Endodermal cell (in vitro differentiated cells): ENCODE results near the gene PLA2R1. TPM values are rescaled to one million over a fixed set of nuclear protein-coding genes. Genes with fewer than 3 reads are reported as not detected.

Experiments
- DNase-seq: peaks from one replicate; pipeline ENCODE4 v3.0.0-alpha.2; 2017
- H3K27ac ChIP-seq: 2 replicates; pipeline ENCODE4 v1.5.1; 2013; ENCODE audit warnings: mild to moderate bottlenecking, low read depth, low read length, moderate library complexity
- H3K27me3 ChIP-seq: 2 replicates; pipeline ENCODE4 v1.6.1; 2013; ENCODE audit warnings: mild to moderate bottlenecking, low read length, moderate library complexity; ENCODE audit not compliant: insufficient read depth, control insufficient read depth, poor library complexity, severe bottlenecking
- H3K36me3 ChIP-seq: 2 replicates; pipeline ENCODE4 v1.7.0; 2013; ENCODE audit warnings: mild to moderate bottlenecking, low read length, moderate library complexity; ENCODE audit not compliant: control insufficient read depth, insufficient read depth
- H3K4me1 ChIP-seq: one replicate; pipeline ENCODE4 v1.7.0; 2013; ENCODE audit warnings: low read length; ENCODE audit not compliant: control insufficient read depth, insufficient read depth
- H3K4me3 ChIP-seq: 2 replicates; pipeline ENCODE4 v1.5.1; 2013; ENCODE audit warnings: mild to moderate bottlenecking, low read length, moderate library complexity
- H3K9ac ChIP-seq: 2 replicates; pipeline ENCODE4 v1.6.1; 2013; ENCODE audit warnings: mild to moderate bottlenecking, low read length, moderate library complexity; ENCODE audit not compliant: poor library complexity, severe bottlenecking; ENCODE audit errors: extremely low read depth
- H3K9me3 ChIP-seq: 2 replicates; pipeline ENCODE4 v1.6.1; 2013; ENCODE audit warnings: mild to moderate bottlenecking, low read length, moderate library complexity; ENCODE audit not compliant: control insufficient read depth
- H3K27ac Mint-ChIP-seq: 2 replicates; pipeline ENCODE4 v1.8.0; 2020; ENCODE audit warnings: mixed read lengths
- H3K27me3 Mint-ChIP-seq: 2 replicates; pipeline ENCODE4 v1.8.0; 2021; ENCODE audit warnings: mild to moderate bottlenecking, mixed read lengths; ENCODE audit not compliant: insufficient read depth
- H3K36me3 Mint-ChIP-seq: 2 replicates; pipeline ENCODE4 v1.8.0; 2020; ENCODE audit warnings: low read depth, mixed read lengths
- H3K4me1 Mint-ChIP-seq: 2 replicates; pipeline ENCODE4 v1.8.0; 2020; ENCODE audit warnings: mixed read lengths
- H3K4me3 Mint-ChIP-seq: 2 replicates; pipeline ENCODE4 v1.8.0; 2020; ENCODE audit warnings: mild to moderate bottlenecking, moderate library complexity, mixed read lengths
- H3K9me3 Mint-ChIP-seq: 2 replicates; pipeline ENCODE4 v1.8.0; 2020; ENCODE audit warnings: mild to moderate bottlenecking, mixed read lengths
- whole genome bisulfite sequencing, 2 experiments: methylation state at CpG; one replicate each; pipeline versions ENCODE4 v1.1.5 to v1.1.7; 2013; ENCODE audit warnings: missing lambda C conversion rate in 2 of 2, mixed read lengths in 1 of 2; ENCODE audit not compliant: insufficient coverage in 1 of 2, insufficient read length in 1 of 2; 5-methylcytosine and 5-hydroxymethylcytosine counted together
- total RNA-seq, 2 donors: library from RNA; stranded (reverse); fragmentation: NEBNext Ultra II Directional in 1 of 2; extraction: Animal tissue kit (Norgen Biotek cat#: 25700) in 1 of 2; gene quantifications; 2 replicates in 1 of 2; 3 replicates in 1 of 2; pipeline ENCODE4 v1.2.1, GENCODE V29; 2021
- TF ChIP-seq, protein P1 (sequence below): fragments of 200-600 bp; sonication (generic); conservative IDR thresholded peaks from 2 replicates; pipeline ENCODE4 v1.5.0; 2021; ENCODE audit warnings: antibody characterized with exemption, mild to moderate bottlenecking

The PLA2R1 gene
- total RNA-seq, 2 donors from 2014 or later, result 1.4 to 1.8 TPM

DNA sequence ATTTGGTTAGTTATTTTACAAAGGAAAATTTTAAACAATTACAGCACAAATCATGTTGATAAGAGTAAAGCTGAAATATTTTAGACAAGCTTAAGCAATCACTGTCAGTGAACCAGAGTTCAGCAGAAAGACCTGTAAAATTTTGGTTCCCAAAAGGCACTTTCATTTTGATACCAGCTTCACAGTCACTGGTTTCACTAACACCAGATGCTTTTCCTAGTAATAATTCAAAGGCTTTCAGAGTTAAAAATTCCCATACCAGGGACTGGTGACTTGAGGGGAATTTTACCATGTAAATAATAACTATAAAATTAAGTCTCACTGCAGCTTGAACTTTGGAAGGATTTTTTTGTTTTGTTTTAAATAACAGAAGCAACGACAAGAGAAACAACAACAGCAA is 162.1 kb downstream of the PLA2R1 start:
- H3K27ac Mint-ChIP-seq, result no peak overlapping the region
- H3K4me3 ChIP-seq, result no peak overlapping the region
- no peaks in the 10 kb centered on the region for H3K4me1 ChIP-seq
- peaks cover 19% of the 10 kb centered on the region for H3K4me1 Mint-ChIP-seq
- no peak overlapping the region for H3K27ac ChIP-seq
- no peak overlapping the region for H3K9ac ChIP-seq
- H3K36me3 Mint-ChIP-seq, result no peaks in the 10 kb centered on the region
- no peak overlapping the region for H3K4me3 Mint-ChIP-seq
- 100% methylated on average over 1 of the region's 1 CpG; no CpG with 5 or more reads in 1 of the 2 experiments for WGBS, 2 experiments
- no peaks in the 10 kb centered on the region for H3K9me3 ChIP-seq
- H3K27me3 ChIP-seq, result peaks cover 33% of the 10 kb centered on the region
- no peak for DNase-seq
- H3K9me3 Mint-ChIP-seq, result no peaks in the 10 kb centered on the region
- TF ChIP-seq, protein P1, sequence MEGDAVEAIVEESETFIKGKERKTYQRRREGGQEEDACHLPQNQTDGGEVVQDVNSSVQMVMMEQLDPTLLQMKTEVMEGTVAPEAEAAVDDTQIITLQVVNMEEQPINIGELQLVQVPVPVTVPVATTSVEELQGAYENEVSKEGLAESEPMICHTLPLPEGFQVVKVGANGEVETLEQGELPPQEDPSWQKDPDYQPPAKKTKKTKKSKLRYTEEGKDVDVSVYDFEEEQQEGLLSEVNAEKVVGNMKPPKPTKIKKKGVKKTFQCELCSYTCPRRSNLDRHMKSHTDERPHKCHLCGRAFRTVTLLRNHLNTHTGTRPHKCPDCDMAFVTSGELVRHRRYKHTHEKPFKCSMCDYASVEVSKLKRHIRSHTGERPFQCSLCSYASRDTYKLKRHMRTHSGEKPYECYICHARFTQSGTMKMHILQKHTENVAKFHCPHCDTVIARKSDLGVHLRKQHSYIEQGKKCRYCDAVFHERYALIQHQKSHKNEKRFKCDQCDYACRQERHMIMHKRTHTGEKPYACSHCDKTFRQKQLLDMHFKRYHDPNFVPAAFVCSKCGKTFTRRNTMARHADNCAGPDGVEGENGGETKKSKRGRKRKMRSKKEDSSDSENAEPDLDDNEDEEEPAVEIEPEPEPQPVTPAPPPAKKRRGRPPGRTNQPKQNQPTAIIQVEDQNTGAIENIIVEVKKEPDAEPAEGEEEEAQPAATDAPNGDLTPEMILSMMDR, result no peak
- H3K27me3 Mint-ChIP-seq, result peaks cover 43% of the 10 kb centered on the region
- no peaks in the 10 kb centered on the region for H3K36me3 ChIP-seq

DNA sequence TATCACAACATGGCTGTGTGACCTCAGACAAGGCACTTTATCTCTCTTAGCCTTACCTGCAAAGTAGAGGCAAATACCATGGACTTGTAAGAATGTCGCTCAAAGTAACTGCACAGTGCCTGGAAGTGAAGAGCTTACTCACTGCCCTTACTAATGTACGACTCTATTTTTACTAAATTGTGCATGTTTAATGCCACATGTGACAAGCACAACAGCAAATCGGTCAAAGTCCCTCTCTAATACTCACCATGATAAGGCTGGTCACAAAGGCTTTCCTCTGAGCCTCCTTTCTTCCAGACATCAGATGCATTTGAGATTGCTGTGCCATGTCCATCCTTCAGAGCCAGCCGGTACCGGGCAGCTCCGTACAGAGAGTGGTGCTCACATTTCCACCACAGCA is 164.0 kb downstream of the PLA2R1 start:
- Histone ChIP-seq H3K36me3 (no peaks in the 10 kb centered on the region), H3K27me3 (peaks cover 21% of the 10 kb centered on the region), H3K4me3 (no peak overlapping the region), H3K9ac (no peak overlapping the region), H3K4me1 (no peaks in the 10 kb centered on the region), H3K27ac (no peak overlapping the region), H3K9me3 (no peaks in the 10 kb centered on the region)
- 96 to 97% methylated on average over 6 of the region's 6 CpGs for WGBS, 2 experiments
- TF ChIP-seq, protein P1, result no peak
- Mint-ChIP-seq H3K4me3 (no peak overlapping the region), H3K4me1 (peaks cover 30% of the 10 kb centered on the region), H3K27me3 (peaks cover 25% of the 10 kb centered on the region), H3K9me3 (no peaks in the 10 kb centered on the region), H3K36me3 (no peaks in the 10 kb centered on the region), H3K27ac (no peak overlapping the region)
- DNase-seq, result no peak

DNA sequence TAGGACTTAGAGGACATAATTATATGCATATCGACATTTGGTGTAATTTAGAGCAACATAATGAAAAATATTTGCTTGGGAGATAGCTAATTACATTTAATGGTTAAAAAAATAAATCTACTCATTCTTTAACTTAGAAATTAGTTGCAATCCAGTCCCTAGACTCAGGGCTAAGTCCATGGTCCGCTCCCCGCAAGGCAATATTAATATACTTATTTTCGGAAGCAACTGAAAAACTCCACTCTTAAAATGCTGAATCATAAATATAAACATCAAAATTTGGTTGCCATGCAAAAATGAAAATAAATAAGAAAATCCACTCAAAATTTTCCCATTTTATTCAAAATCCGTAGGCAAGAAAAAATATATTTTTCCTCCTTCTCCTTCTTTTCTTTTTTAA is 164.7 kb downstream of the PLA2R1 start:
- no peak overlapping the region for H3K27ac ChIP-seq
- Mint-ChIP-seq H3K27me3 (peaks cover 18% of the 10 kb centered on the region), H3K4me1 (peaks cover 30% of the 10 kb centered on the region), H3K9me3 (no peaks in the 10 kb centered on the region), H3K27ac (no peak overlapping the region), H3K4me3 (no peak overlapping the region), H3K36me3 (no peaks in the 10 kb centered on the region)
- H3K9ac ChIP-seq, result no peak overlapping the region
- H3K9me3 ChIP-seq, result no peaks in the 10 kb centered on the region
- DNase-seq, result no peak
- no peak overlapping the region for H3K4me3 ChIP-seq
- TF ChIP-seq, protein P1, result no peak
- 95 to 96% methylated on average over 3 to 5 of the region's 5 CpGs for WGBS, 2 experiments
- no peaks in the 10 kb centered on the region for H3K4me1 ChIP-seq
- peaks cover 14% of the 10 kb centered on the region for H3K27me3 ChIP-seq
- no peaks in the 10 kb centered on the region for H3K36me3 ChIP-seq
